HCT116 (cell line): ENCODE results near the gene ASB11. TPM values are rescaled to one million over a fixed set of nuclear protein-coding genes. Genes with fewer than 3 reads are reported as not detected.

Experiments
- ATAC-seq: fragments of 200-7000 bp; cut with Tn5 transposase; 2 replicates; pipeline ENCODE4 v1.9.1; 2020; ENCODE audit warnings: mild to moderate bottlenecking, moderate library complexity
- BruUV-seq: library from RNA; stranded (reverse); fragments of 400-500 nt; replicated peaks from 2 replicates; lab custom pipeline; 2021; lab: Mats Ljungman, UMichigan
- CTCF ChIA-PET: fragments of 300-600 bp; sonication (Branson Sonifier 250); formaldehyde crosslinking; loops from one replicate; lab custom pipeline; 2021; ENCODE audit warnings: antibody characterized with exemption; lab: Charles Lee
- POLR2A ChIA-PET: fragments of 300-600, 350-600 bp; sonication (Branson Sonifier 250); formaldehyde crosslinking; loops from one replicate; lab custom pipeline; 2021; ENCODE audit warnings: antibody characterized with exemption; lab: Charles Lee
- RAD21 ChIA-PET, 2 experiments: fragments of 300-600 bp; sonication (Branson Sonifier 250); formaldehyde crosslinking; loops; one replicate each; lab custom pipeline; 2023; ENCODE audit warnings: low total read pairs in 2 of 2; ENCODE audit not compliant: uncharacterized antibody in 2 of 2, unreplicated experiment in 2 of 2, low non-redundant PET in 1 of 2; lab: Charles Lee
- DNase-seq: peaks from one replicate; pipeline ENCODE4 v3.0.0-alpha.2; 2010; ENCODE audit warnings: low read depth, low spot score
- H2AFZ ChIP-seq: fragments of 200-600 bp; shearing (Covaris generic), sonication (generic); 2 replicates; pipeline ENCODE4 v1.6.1; 2017; ENCODE audit warnings: low read depth, mixed run types, mixed read lengths, antibody characterized with exemption, low read length; ENCODE audit not compliant: poor library complexity, severe bottlenecking
- H3K27ac ChIP-seq: 2 replicates; pipeline ENCODE4 v1.5.1; 2012; ENCODE audit warnings: low read depth, low read length
- H3K27me3 ChIP-seq: fragments of 200-600 bp; sonication (generic); 2 replicates; pipeline ENCODE4 v1.6.1; 2016; ENCODE audit warnings: mixed run types, low read length, mixed read lengths; ENCODE audit not compliant: insufficient read depth
- H3K36me3 ChIP-seq, 2 experiments: fragments of 200-500 bp in 1 of 2; fragments of 200-600 bp in 1 of 2; sonication (Bioruptor generic) in 1 of 2; sonication (generic) in 1 of 2; 2 replicates each; pipeline versions ENCODE4 v1.5.1 to v1.6.1; 2014 to 2016; ENCODE audit warnings: low read length in 2 of 2, inconsistent platforms in 1 of 2, mixed read lengths in 1 of 2, mixed run types in 1 of 2; ENCODE audit not compliant: insufficient read depth in 2 of 2, control insufficient read depth in 1 of 2
- H3K4me1 ChIP-seq, 2 experiments: fragments of 200-600 bp in 1 of 2; sonication (generic) in 1 of 2; 2 replicates each; pipeline versions ENCODE4 v1.5.1 to v1.6.1; 2012 to 2017; ENCODE audit warnings: low read length in 2 of 2, inconsistent platforms in 1 of 2, mild to moderate bottlenecking in 1 of 2, mixed read lengths in 1 of 2, mixed run types in 1 of 2, moderate library complexity in 1 of 2; ENCODE audit not compliant: insufficient read depth in 2 of 2, control insufficient read depth in 1 of 2
- H3K4me2 ChIP-seq: fragments of 200-600 bp; sonication (generic); 2 replicates; pipeline ENCODE4 v1.6.1; 2017; ENCODE audit warnings: mixed run types, low read length, mixed read lengths
- H3K4me3 ChIP-seq, 2 experiments: fragments of 200-600 bp in 1 of 2; sonication (generic) in 1 of 2; replicated peaks in 1 of 2; 2 replicates each; pipeline ENCODE4 v1.5.1; 2011 to 2016; ENCODE audit warnings: low read length in 2 of 2, control low read depth in 1 of 2, low read depth in 1 of 2, mild to moderate bottlenecking in 1 of 2, mixed read lengths in 1 of 2, mixed run types in 1 of 2
- H3K79me2 ChIP-seq: fragments of 200-600 bp; sonication (generic); 2 replicates; pipeline ENCODE4 v1.6.1; 2017; ENCODE audit warnings: mild to moderate bottlenecking, mixed run types, low read length, moderate library complexity, mixed read lengths; ENCODE audit not compliant: insufficient read depth
- H3K9ac ChIP-seq: fragments of 200-600 bp; sonication (generic); 2 replicates; pipeline ENCODE4 v1.6.1; 2016; ENCODE audit warnings: low read length, mixed read lengths
- H3K9me2 ChIP-seq: fragments of 200-600 bp; sonication (generic), shearing (Covaris generic); 2 replicates; pipeline ENCODE4 v1.6.1; 2017; ENCODE audit warnings: mixed run types, mild to moderate bottlenecking, moderate library complexity; ENCODE audit not compliant: insufficient read depth
- H3K9me3 ChIP-seq, 2 experiments: fragments of 200-500 bp in 1 of 2; fragments of 200-600 bp in 1 of 2; sonication (Bioruptor generic) in 1 of 2; sonication (generic) in 1 of 2; 2 replicates each; pipeline ENCODE4 v1.6.1; 2014 to 2017; ENCODE audit warnings: low read length in 2 of 2, mixed read lengths in 2 of 2, inconsistent platforms in 1 of 2, low read depth in 1 of 2, mild to moderate bottlenecking in 1 of 2, mixed run types in 1 of 2, moderate library complexity in 1 of 2; ENCODE audit not compliant: control insufficient read depth in 1 of 2, insufficient read depth in 1 of 2
- H4K20me1 ChIP-seq: fragments of 200-600 bp; sonication (generic), shearing (Covaris generic); 2 replicates; pipeline ENCODE4 v1.6.1; 2017; ENCODE audit warnings: mixed run types, mild to moderate bottlenecking, moderate library complexity; ENCODE audit not compliant: insufficient read depth
- CEBPB ChIP-seq: IDR thresholded peaks from 2 replicates; pipeline ENCODE4 v1.6.1; 2012; ENCODE audit warnings: low read depth
- CTCF ChIP-seq, 3 experiments: fragments of 200-600 bp in 1 of 3; sonication (generic) in 1 of 3; IDR thresholded peaks in 2 of 3; conservative IDR thresholded peaks in 1 of 3; 2 replicates each; pipeline ENCODE4 v1.5.1; 2012 to 2017; ENCODE audit warnings: low read depth in 2 of 3, low read length in 2 of 3, antibody characterized with exemption in 1 of 3, borderline replicate concordance in 1 of 3, control low read depth in 1 of 3, mild to moderate bottlenecking in 1 of 3, mixed read lengths in 1 of 3, mixed run types in 1 of 3, moderate library complexity in 1 of 3; ENCODE audit not compliant: insufficient read depth in 1 of 3
- EZH2 ChIP-seq: fragments of 200-600 bp; sonication (generic); IDR thresholded peaks from 2 replicates; pipeline ENCODE4 v1.6.1; 2017; ENCODE audit warnings: antibody characterized with exemption, mixed run types
- REST ChIP-seq: IDR thresholded peaks from 2 replicates; pipeline ENCODE4 v1.6.1; 2012; ENCODE audit warnings: low read depth
- SP1 ChIP-seq: IDR thresholded peaks from 2 replicates; pipeline ENCODE4 v1.6.1; 2012; ENCODE audit warnings: low read depth
- TCF7L2 ChIP-seq: IDR thresholded peaks from 2 replicates; pipeline ENCODE4 v1.7.0; 2011; ENCODE audit warnings: borderline replicate concordance, inconsistent platforms; ENCODE audit not compliant: insufficient read depth, insufficient read length; ENCODE audit errors: extremely low read depth
- intact Hi-C: fragments of 100-400 bp; cut with micrococcal nuclease; formaldehyde crosslinking; loops from 2 replicates; pipeline ENCODE4 v1.10.0; 2022
- total RNA-seq: library from RNA; stranded (reverse); gene quantifications from one replicate; pipeline ENCODE4 v1.2.1, GENCODE V29; 2021; ENCODE audit not compliant: unreplicated experiment

Gene ASB11
- total RNA-seq, 1 experiment from 2014 or later: not detected

- intact Hi-C loops: no loop called here
- POLR2A ChIA-PET: no interaction called here
- RAD21 ChIA-PET: no interaction called here
Observed at GRCh38 chrX:15314472-15314871, 968 bp downstream of the ASB11 start.

More at GRCh38 chrX:15314472-15314871, 968 bp downstream of the ASB11 start:
- Histone ChIP-seq H3K27ac (no peak overlapping the region), H3K9me2 (no peaks in the 10 kb centered on the region), H4K20me1 (no peaks in the 10 kb centered on the region), H3K27me3 (no peaks in the 10 kb centered on the region), H3K9me3 (no peaks in the 10 kb centered on the region), H3K4me2 (no peak overlapping the region), H3K4me1 (no peaks in the 10 kb centered on the region), H3K79me2 (no peaks in the 10 kb centered on the region), H2AFZ (no peak overlapping the region), H3K4me3 (no peak overlapping the region), H3K9ac (no peak overlapping the region), H3K36me3 (no peaks in the 10 kb centered on the region)
- no peak for TF ChIP-seq REST
- no peak for TF ChIP-seq EZH2
- TF ChIP-seq CTCF (IDR thresholded peaks at IDR 0.05 in 2 of 3, conservative IDR thresholded peaks at IDR 0.05 in 1 of 3; ENCODE audit: borderline replicate concordance in 1 of 3, insufficient read depth in 1 of 3, low read depth in 2 of 3, low read length in 2 of 3): no peak
- TF ChIP-seq TCF7L2: no peak
- no peak for TF ChIP-seq CEBPB
- TF ChIP-seq SP1: no peak
- no peak for ATAC-seq
- no TSS peak for BruUV-seq
- no peak for DNase-seq
- CTCF ChIA-PET: no interaction called here
